HepG2 (cell line): Measurements from ENCODE around the gene TMEM129. TPM values are rescaled to one million over a fixed set of nuclear protein-coding genes. Genes with fewer than 3 reads are reported as not detected.

Experiments
- ATAC-seq: fragments of 200-7000 bp; cut with Tn5 transposase; 3 replicates; pipeline ENCODE4 v1.9.1; 2020; ENCODE audit warnings: mild to moderate bottlenecking, moderate library complexity
- BruUV-seq: library from RNA; stranded (reverse); fragments of 400-500 nt; replicated peaks from 2 replicates; lab custom pipeline; 2021; lab: Mats Ljungman, UMichigan
- CTCF ChIA-PET: fragments of 300-600 bp; formaldehyde crosslinking; extraction: SDS; loops from one replicate; lab custom pipeline; 2021; ENCODE audit warnings: low total read pairs, inconsistent platforms, low intra/inter-chr PET ratio; lab: Yijun Ruan, JAX
- POLR2A ChIA-PET: fragments of 350-600 bp; sonication (Branson Sonifier 250); formaldehyde crosslinking; loops from one replicate; lab custom pipeline; 2020; ENCODE audit warnings: antibody characterized with exemption, inconsistent platforms; lab: Yijun Ruan, JAX
- DNase-seq: peaks from one replicate; pipeline ENCODE4 v3.0.0-alpha.2; 2015; ENCODE audit warnings: low spot score
- FAIRE-seq: peaks from 3 replicates; lab custom pipeline; 2011; peaks lifted over from hg19 to GRCh38; lab: Jason Lieb, UNC
- H2AFZ ChIP-seq: one replicate; pipeline ENCODE4 v1.6.1; 2011; ENCODE audit warnings: low read length, inconsistent platforms
- H3K27ac ChIP-seq: fragments of 300-600 bp; 3 replicates; pipeline ENCODE4 v1.8.0; 2011; ENCODE audit warnings: mixed run types, mild to moderate bottlenecking, mixed read lengths, low read length, inconsistent platforms; ENCODE audit not compliant: insufficient read depth; ENCODE audit errors: extremely low read length
- H3K27me3 ChIP-seq, 2 experiments: fragments of 200-600 bp in 1 of 2; 2 replicates in 1 of 2; 3 replicates in 1 of 2; pipeline versions ENCODE4 v1.6.0 to v1.8.0; 2011; ENCODE audit warnings: low read length in 2 of 2, mild to moderate bottlenecking in 2 of 2, moderate library complexity in 2 of 2, inconsistent platforms in 1 of 2; ENCODE audit not compliant: insufficient read depth in 2 of 2, control insufficient read depth in 1 of 2
- H3K36me3 ChIP-seq, 2 experiments: fragments of 200-600 bp in 1 of 2; replicated peaks in 1 of 2; 2 replicates in 1 of 2; 3 replicates in 1 of 2; pipeline versions ENCODE4 v1.5.1 to v1.8.0; 2011; ENCODE audit warnings: low read length in 2 of 2, inconsistent platforms in 1 of 2; ENCODE audit not compliant: insufficient read depth in 2 of 2, control insufficient read depth in 1 of 2
- H3K4me1 ChIP-seq: 2 replicates; pipeline ENCODE4 v1.5.1; 2012; ENCODE audit warnings: low read length, inconsistent platforms; ENCODE audit not compliant: insufficient read depth
- H3K4me2 ChIP-seq: 2 replicates; pipeline ENCODE4 v1.6.0; 2011; ENCODE audit warnings: low read depth, low read length, inconsistent platforms
- H3K4me3 ChIP-seq, 3 experiments: fragments of 200-600 bp in 1 of 3; sonication (generic), shearing (Covaris generic) in 1 of 3; replicated peaks in 1 of 3; 2 replicates each; pipeline ENCODE4 v1.5.1; 2011 to 2016; ENCODE audit warnings: low read length in 3 of 3, inconsistent platforms in 2 of 3, low read depth in 2 of 3, mild to moderate bottlenecking in 2 of 3, control low read depth in 1 of 3, mixed read lengths in 1 of 3; ENCODE audit not compliant: insufficient read depth in 1 of 3
- H3K79me2 ChIP-seq: one replicate; pipeline ENCODE4 v1.6.1; 2011; ENCODE audit warnings: low read length, inconsistent platforms; ENCODE audit not compliant: insufficient read depth
- H3K9ac ChIP-seq: 2 replicates; pipeline ENCODE4 v1.6.0; 2011; ENCODE audit warnings: mild to moderate bottlenecking, low read depth, low read length, inconsistent platforms; ENCODE audit not compliant: insufficient read depth
- H3K9me3 ChIP-seq: 2 replicates; pipeline ENCODE4 v1.5.1; 2012; ENCODE audit warnings: mild to moderate bottlenecking, low read length
- H4K20me1 ChIP-seq: 2 replicates; pipeline ENCODE4 v1.6.0; 2011; ENCODE audit warnings: inconsistent platforms, mild to moderate bottlenecking, low read length, moderate library complexity; ENCODE audit not compliant: insufficient read depth
- GABPB1 ChIP-seq: IDR thresholded peaks from 2 replicates; pipeline ENCODE4 v1.6.1; 2016; ENCODE audit warnings: mild to moderate bottlenecking, missing genetic modification reagents, moderate library complexity, missing compliant biosample characterization
- JUNB ChIP-seq: sonication (generic); formaldehyde crosslinking; IDR thresholded peaks from 2 replicates; pipeline ENCODE4 v1.8.0; 2022; ENCODE audit warnings: missing genetic modification reagents, mild to moderate bottlenecking, borderline replicate concordance
- NCOA5 ChIP-seq: sonication (generic); formaldehyde crosslinking; IDR thresholded peaks from 2 replicates; pipeline ENCODE4 v1.4.0; 2020; ENCODE audit warnings: missing genetic modification reagents
- NFAT5 ChIP-seq: sonication (generic); formaldehyde crosslinking; IDR thresholded peaks from 2 replicates; pipeline ENCODE4 v1.4.0; 2020; ENCODE audit warnings: missing genetic modification reagents
- NR3C1 ChIP-seq: sonication (generic); formaldehyde crosslinking; IDR thresholded peaks from 2 replicates; pipeline ENCODE4 v1.4.0; 2020; ENCODE audit warnings: missing genetic modification reagents
- ZEB1 ChIP-seq: IDR thresholded peaks from 2 replicates; pipeline ENCODE4 v1.6.1; 2012; ENCODE audit warnings: mild to moderate bottlenecking, low read depth, inconsistent platforms; ENCODE audit not compliant: insufficient replicate concordance
- ZNF143 ChIP-seq: sonication (generic); formaldehyde crosslinking; IDR thresholded peaks from 2 replicates; pipeline ENCODE4 v1.4.0; 2020; ENCODE audit warnings: missing genetic modification reagents
- ZNF264 ChIP-seq: sonication (generic); formaldehyde crosslinking; IDR thresholded peaks from 2 replicates; pipeline ENCODE4 v1.4.0; 2020; ENCODE audit warnings: missing genetic modification reagents
- ZNF317 ChIP-seq: sonication (generic); formaldehyde crosslinking; IDR thresholded peaks from 2 replicates; pipeline ENCODE4 v1.5.0; 2020; ENCODE audit warnings: mild to moderate bottlenecking, missing genetic modification reagents
- ZNF326 ChIP-seq: sonication (generic); formaldehyde crosslinking; IDR thresholded peaks from 2 replicates; pipeline ENCODE4 v1.4.0; 2020; ENCODE audit warnings: missing genetic modification reagents, borderline replicate concordance
- ZNF333 ChIP-seq: sonication (generic); formaldehyde crosslinking; IDR thresholded peaks from 2 replicates; pipeline ENCODE4 v1.4.0; 2020; ENCODE audit warnings: mild to moderate bottlenecking, missing genetic modification reagents, borderline replicate concordance
- ZNF335 ChIP-seq: sonication (generic); formaldehyde crosslinking; IDR thresholded peaks from 2 replicates; pipeline ENCODE4 v1.4.0; 2020; ENCODE audit warnings: missing genetic modification reagents
- ZNF749 ChIP-seq: sonication (generic); formaldehyde crosslinking; IDR thresholded peaks from 2 replicates; pipeline ENCODE4 v1.8.0; 2022; ENCODE audit warnings: mild to moderate bottlenecking, missing genetic modification reagents, moderate library complexity, borderline replicate concordance
- ZNF770 ChIP-seq: sonication (generic); formaldehyde crosslinking; IDR thresholded peaks from 2 replicates; pipeline ENCODE4 v1.5.0; 2020; ENCODE audit warnings: mild to moderate bottlenecking, missing genetic modification reagents
- WGBS: methylation state at CpG from one replicate; pipeline ENCODE4 v1.1.6; 2017; ENCODE audit warnings: low lambda C conversion rate; 5-methylcytosine and 5-hydroxymethylcytosine counted together
- in situ Hi-C: cut with HindIII; loops from 2 replicates; pipeline ENCODE4 v1.10.0; 2017; ENCODE audit warnings: low pct_unique_long_range_greater_than_20kb; ENCODE audit not compliant: extremely low pct_ligation_motif_present
- intact Hi-C: fragments of 100-400 bp; cut with micrococcal nuclease; formaldehyde crosslinking; loops from one replicate; pipeline ENCODE4 v1.10.0; 2022; ENCODE audit not compliant: unreplicated experiment
- polyA plus RNA-seq, 8 experiments: library from polyadenylated mRNA; depleted of rRNA in 3 of 8; stranded (reverse) in 7 of 8; unstranded in 1 of 8; fragments of >200 nt; fragmentation: Illumina TruSeq in 4 of 8; extraction: Trizol in 4 of 8; gene quantifications; 2 replicates each; pipeline versions ENCODE4 v1.2.1 to v1.2.3, GENCODE V29; 2011 to 2016; ENCODE audit warnings: low read depth in 4 of 8, missing spikeins in 1 of 8, mixed read lengths in 1 of 8; ENCODE audit not compliant: insufficient read depth in 1 of 8
- total RNA-seq, 5 experiments: library from RNA; depleted of rRNA; stranded (reverse); fragments of >200 nt; fragmentation: Illumina TruSeq; extraction: Trizol; gene quantifications; 2 replicates each; pipeline ENCODE4 v1.2.3, GENCODE V29; 2016; ENCODE audit warnings: low read depth in 1 of 5

The TMEM129 gene
- total and polyA plus RNA-seq, 2 of the 13 experiments (the other 11 are each of a cell fraction or from before 2014, with no cell fraction given): 19.0 to 25.8 TPM

- H3K9me3 ChIP-seq: no peaks in the 10 kb centered on the region
- H3K27ac ChIP-seq: peak overlapping the region; percentile 99
- H3K9ac ChIP-seq: peak overlapping the region; percentile 98
- ChIA-PET CTCF (no interaction called here), POLR2A (interaction anchor here (1.3 kb wide), 2 partner anchors 13 to 20 kb away, joined by 4 to 8 read pairs; no protein-coding TSS in a partner anchor)
- ATAC-seq: peak; percentile 38
- TSS peak; percentile 73 for BruUV-seq
- H3K79me2 ChIP-seq: peaks cover 51% of the 10 kb centered on the region
- no peak for FAIRE-seq
- DNase-seq: no peak
- WGBS: 21% methylated on average over 20 of the region's 35 CpGs
- peaks cover 51% of the 10 kb centered on the region for H3K4me1 ChIP-seq
- H2AFZ ChIP-seq: no peak overlapping the region
- H3K4me3 ChIP-seq: peak overlapping the region; percentile 63 to 95 (median 91); a peak in 5 of 6 replicates
- in situ Hi-C loops: no loop called here
- peak overlapping the region; percentile 99 for H3K4me2 ChIP-seq
- H3K36me3 ChIP-seq: no peaks in the 10 kb centered on the region; a peak in 1 of 5 replicates
- no peaks in the 10 kb centered on the region for H3K27me3 ChIP-seq
- intact Hi-C loops: no loop called here
- H4K20me1 ChIP-seq: peaks cover 6% of the 10 kb centered on the region; the same call in 1 of the 2 replicates
- TF ChIP-seq ZNF317 (CRISPR knock-in tag): no peak
- TF ChIP-seq ZEB1: no peak
- TF ChIP-seq JUNB (CRISPR knock-in tag): no peak
- TF ChIP-seq NFAT5 (CRISPR knock-in tag): no peak
- TF ChIP-seq GABPB1 (CRISPR knock-in tag): 0 out of 2 replicates have a peak, but pooled peaks have one; percentile 4
- TF ChIP-seq ZNF143: no peak
- TF ChIP-seq ZNF333 (CRISPR knock-in tag): peak; percentile 4; the same call in 1 of the 2 replicates
- no peak for TF ChIP-seq NR3C1 (CRISPR knock-in tag)
- no peak for TF ChIP-seq ZNF335 (CRISPR knock-in tag)
- no peak for TF ChIP-seq ZNF749 (CRISPR knock-in tag)
- no peak for TF ChIP-seq NCOA5 (CRISPR knock-in tag)
- no peak for TF ChIP-seq ZNF326 (CRISPR knock-in tag)
- no peak for TF ChIP-seq ZNF264 (CRISPR knock-in tag)
- TF ChIP-seq ZNF770 (CRISPR knock-in tag): peak; percentile 62
Measured at GRCh38 chr4:1713003-1713851, 7.9 kb downstream of the TMEM129 start.
